22Rv1 (cell line): ENCODE measurements around the gene IFTAP.
"Not testable (repeated sequence)": the region's sequence is repeated elsewhere in the genome, so short reads cannot be mapped to it uniquely, and the experiment has no call there.

ENCODE experiments used
- ZFX ChIP-seq: fragments of 450-650 bp; IDR thresholded peaks from 2 replicates; pipeline ENCODE4 v1.6.1; 2017; ENCODE audit warnings: antibody characterized with exemption, borderline replicate concordance
- TF ChIP-seq, protein P1 (sequence below): fragments of 450-650 bp; IDR thresholded peaks from 2 replicates; pipeline ENCODE4 v1.5.1; 2017; ENCODE audit warnings: mild to moderate bottlenecking

DNA sequence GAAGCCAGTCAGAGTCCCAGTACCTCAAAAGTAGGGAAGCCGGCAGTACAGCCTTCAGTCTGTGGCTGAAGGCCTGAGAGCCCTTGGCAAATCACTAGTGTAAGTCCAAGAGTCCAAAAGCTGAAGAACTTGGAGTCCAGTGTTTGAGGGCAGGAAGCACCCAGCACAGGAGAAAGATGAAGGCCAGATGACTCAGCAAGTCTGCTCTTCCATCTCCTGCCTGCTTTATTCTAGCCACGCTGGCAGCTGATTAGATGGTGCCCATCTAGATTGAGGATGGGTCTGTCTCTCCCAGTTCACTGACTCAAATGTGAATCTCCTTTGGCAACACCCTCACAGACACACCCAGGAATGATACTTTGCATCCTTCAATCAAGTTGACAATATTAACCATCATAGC, 67.1 kb downstream of the IFTAP start:
- TF ChIP-seq, protein P1, sequence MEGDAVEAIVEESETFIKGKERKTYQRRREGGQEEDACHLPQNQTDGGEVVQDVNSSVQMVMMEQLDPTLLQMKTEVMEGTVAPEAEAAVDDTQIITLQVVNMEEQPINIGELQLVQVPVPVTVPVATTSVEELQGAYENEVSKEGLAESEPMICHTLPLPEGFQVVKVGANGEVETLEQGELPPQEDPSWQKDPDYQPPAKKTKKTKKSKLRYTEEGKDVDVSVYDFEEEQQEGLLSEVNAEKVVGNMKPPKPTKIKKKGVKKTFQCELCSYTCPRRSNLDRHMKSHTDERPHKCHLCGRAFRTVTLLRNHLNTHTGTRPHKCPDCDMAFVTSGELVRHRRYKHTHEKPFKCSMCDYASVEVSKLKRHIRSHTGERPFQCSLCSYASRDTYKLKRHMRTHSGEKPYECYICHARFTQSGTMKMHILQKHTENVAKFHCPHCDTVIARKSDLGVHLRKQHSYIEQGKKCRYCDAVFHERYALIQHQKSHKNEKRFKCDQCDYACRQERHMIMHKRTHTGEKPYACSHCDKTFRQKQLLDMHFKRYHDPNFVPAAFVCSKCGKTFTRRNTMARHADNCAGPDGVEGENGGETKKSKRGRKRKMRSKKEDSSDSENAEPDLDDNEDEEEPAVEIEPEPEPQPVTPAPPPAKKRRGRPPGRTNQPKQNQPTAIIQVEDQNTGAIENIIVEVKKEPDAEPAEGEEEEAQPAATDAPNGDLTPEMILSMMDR = not testable (repeated sequence)
- not testable (repeated sequence) for TF ChIP-seq ZFX
